ENCODE data around the gene RALGDS.
A peak's percentile ranks its signal among the peaks of the same experiment; 100 is the strongest.

The RALGDS gene

GRCh38 chr9:133134388-133135145 is 13.5 kb upstream of the RALGDS start:
- DNase-seq (ENCODE audit: low read depth in 2 of 2): no peak

DNA sequence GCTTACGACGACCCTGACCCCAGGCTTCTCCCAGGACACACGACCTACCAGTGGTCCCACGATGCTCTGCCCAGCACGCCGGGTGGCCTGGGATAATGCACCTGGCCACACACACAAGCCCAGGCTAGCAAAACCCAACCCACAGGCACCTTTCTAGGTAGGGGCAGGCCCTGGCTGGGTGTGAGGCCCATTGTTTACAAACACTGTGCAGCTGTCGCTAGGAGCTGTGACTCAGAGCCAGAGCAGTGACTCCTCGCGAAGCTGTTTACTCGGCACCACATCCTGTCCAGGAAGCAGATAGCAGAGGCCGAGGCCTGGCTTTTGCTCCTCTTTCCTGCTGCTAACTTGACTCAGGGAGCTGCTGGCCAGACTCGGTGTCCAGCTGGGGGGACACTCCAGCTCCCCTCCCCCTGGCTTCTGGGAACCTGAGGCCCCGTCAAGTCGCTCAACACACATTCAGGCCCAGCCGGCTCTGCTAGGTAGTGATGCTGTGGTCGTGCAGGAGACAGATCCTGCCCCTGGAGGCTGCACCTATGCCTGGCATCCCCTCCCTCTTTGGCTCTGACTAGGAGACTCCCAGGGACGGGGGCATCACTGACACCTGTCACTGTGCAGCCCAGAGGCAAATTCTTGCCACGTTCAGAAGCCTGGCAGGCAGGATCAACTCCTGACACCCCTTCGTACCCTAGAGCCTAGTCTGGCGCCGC is 12.8 kb upstream of the RALGDS start:
- DNase-seq (ENCODE audit: low read depth in 2 of 2): peak; percentile 78 to 84

GRCh38 chr9:133132174-133132573 is 11.1 kb upstream of the RALGDS start:
- DNase-seq (ENCODE audit: low read depth in 2 of 2): no peak

- no peak for DNase-seq (ENCODE audit: low read depth in 2 of 2)
Observed at GRCh38 chr9:133131506-133131905, 10.5 kb upstream of the RALGDS start.

- DNase-seq (ENCODE audit: low read depth in 2 of 2): no peak
Observed at GRCh38 chr9:133130685-133131244, 9.7 kb upstream of the RALGDS start.

DNA sequence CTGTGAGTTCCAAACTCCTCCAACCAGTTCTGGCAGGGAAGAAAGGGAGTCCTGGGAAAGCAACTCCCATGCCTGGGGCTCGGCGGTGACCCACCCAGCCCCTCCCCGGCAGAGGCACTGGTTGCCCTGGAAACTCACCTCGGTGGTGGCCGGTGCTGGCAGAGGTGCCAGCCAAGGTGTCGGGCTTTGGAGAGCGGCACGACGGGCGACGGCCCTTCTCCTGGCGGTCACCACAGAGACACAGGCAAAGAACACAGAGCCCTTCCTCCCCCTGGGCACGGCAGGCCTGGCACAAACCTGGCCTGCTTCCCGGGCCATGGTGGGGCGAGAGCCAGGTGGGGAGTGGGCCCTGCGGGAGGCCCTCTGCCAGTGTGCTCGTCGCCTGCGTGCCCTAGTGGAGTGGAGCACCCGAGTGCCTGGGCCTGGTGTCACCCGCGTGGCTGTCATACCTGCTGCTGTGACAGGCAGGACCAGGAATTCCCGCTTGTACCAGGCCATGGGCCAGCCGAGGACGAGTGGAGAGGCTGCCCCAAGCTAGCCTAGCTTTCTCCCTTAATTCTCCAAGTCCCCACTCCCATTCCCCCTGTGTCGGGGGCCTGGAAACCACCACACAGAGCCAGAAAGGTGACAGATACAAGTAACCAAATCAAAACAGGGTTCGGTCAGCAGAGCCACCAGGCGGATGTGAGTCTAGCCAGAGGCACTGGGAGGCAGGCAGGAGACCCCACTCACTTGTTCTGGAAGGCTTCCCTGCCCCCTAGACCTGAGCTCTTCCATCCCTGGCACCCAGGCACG is 8.2 kb upstream of the RALGDS start:
- DNase-seq (ENCODE audit: low read depth in 2 of 2): no peak

DNA sequence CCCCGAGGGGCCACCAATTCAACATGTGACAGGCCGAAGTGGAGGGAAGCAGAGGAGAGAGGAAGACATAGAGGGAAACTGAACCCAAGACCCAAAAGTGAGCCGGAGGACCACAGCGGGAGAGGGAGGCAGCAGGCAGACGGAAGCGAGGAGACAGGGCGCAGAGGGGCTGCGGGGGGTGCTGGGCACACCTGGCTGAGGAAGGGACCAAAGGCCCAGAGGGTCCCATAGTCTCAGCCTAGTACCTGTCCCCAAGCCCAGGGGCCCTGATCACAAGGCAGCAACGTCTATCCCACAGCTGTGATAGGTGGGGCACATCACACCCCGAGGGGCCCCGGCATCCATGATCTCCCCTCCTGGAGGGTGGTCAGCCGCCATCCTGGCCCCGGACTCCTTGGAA is 7.1 kb upstream of the RALGDS start:
- DNase-seq (ENCODE audit: low read depth in 2 of 2): no peak

GRCh38 chr9:133127340-133127981 is 6.4 kb upstream of the RALGDS start:
- no peak for DNase-seq (ENCODE audit: low read depth in 2 of 2)

DNA sequence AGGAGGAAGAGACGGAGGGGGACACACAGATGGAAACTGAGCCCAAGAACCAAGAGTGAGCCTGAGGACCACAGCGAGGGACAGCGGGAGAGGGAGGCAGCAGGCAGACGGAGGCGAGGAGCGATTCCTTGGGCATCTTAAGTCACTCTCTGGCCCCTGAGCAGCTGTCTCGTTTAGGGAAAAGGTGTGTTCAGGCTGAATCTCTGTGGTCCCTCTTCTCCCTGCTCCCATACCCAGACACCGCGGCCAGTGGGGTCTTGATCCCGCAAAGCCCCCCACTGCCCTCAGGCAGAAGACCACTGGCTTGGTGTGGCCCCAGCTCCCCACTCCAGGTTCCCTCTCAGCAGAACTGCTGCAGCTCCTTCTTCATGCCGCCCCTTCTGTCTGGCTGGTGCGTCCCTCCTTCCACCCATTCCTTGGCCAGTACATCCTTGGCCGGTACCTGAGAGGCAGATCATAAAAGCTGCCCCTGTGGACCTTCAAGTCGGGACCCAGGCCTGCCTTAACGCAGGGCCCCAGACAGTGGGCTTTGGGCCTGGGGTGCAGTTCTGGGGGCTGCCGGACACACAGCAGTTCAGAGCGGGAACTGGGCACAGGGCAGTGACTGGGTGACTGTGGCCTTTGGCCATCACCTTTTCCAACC is 5.8 kb upstream of the RALGDS start:
- no peak for DNase-seq (ENCODE audit: low read depth in 2 of 2)

GRCh38 chr9:133125941-133126696 is 5.1 kb upstream of the RALGDS start:
- DNase-seq (ENCODE audit: low read depth in 2 of 2): no peak

- no peak for DNase-seq (ENCODE audit: low read depth in 2 of 2)
Observed at GRCh38 chr9:133124907-133125275, 3.9 kb upstream of the RALGDS start.

DNA sequence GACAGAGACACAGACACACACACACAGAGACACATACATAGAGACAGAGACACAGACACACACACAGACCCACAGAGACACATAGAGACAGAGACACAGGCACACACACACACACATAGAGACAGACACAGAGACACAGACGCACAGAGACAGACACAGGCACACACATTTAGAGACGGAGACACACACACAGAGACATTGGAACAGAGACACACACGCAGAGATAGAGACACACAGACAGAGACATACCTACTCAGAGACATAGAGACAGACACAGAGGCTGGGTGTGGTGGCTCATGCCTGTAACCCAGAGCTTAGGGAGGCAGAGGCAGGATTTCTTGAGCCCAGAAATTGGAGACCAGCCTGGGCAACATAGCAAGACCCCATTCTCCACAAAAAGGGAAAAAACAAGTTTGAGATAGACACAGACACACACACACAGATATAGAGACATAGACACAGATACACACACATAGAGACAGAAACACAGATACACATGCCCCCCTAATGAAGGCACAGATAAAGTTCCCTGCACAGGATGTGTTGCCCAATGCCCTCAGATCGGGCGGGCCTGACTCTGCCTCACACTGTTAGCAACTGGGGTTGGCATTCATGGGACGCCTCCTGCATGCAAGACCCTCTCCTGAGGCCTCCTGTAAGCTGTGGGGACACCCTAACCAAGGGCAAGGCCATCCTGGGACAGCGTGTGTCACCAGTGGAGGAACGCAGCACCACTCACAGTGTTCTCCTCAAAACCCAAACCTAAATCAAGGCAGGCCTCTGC is 3.3 kb upstream of the RALGDS start:
- DNase-seq (ENCODE audit: low read depth in 2 of 2): no peak

DNA sequence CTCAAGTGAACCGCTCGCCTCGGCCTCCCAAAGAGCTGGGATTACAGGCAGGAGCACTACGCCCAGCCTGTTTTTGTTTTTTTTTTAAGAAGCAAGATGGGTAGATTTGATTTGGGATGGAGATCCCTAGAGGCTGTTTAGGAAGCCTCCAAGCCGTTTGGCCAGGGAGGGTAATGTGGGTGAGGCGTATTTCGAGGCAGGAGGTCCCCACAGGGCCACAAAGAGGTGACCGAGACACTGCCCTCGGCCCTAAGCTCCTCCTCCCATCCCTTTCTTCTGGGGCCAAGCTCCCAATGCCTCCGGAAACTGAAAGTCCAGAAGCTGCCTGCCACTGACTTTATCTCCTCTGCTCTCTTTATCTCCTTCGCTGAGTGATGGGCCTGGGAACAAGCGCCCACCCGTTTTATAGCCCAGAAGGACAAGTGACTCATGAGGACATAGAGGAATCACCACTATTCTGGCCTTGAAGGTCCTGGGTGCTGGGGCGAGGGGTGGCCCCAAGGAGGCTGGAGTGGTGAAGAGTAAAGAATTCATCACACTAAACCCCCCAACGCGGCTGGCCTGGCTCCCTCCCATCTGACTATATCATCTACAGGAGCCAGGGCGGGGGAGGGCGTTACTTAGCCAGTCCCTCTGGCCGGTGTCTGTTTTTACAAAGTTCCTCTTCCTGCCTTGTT is 2.0 kb upstream of the RALGDS start:
- no peak for DNase-seq (ENCODE audit: low read depth in 2 of 2)

DNA sequence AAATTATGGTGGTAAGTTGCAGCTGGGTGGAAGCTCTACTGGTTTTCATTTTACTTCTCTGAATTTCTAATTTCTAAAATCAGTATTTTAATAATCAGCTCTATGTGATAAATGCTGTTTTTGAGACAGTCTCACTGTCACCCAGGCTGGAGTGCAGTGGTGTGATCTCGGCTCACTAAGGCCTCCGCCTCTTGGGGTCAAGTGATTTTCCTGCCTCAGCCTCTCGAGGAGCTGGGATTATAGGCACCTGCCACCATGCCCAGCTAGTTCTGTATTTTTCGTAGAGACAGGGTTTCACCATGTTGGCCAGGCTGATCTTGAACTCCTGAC is 1.5 kb upstream of the RALGDS start:
- no peak for DNase-seq (ENCODE audit: low read depth in 2 of 2)

- DNase-seq (ENCODE audit: low read depth in 2 of 2): no peak
Observed at GRCh38 chr9:133121915-133122550, 993 bp upstream of the RALGDS start.

DNA sequence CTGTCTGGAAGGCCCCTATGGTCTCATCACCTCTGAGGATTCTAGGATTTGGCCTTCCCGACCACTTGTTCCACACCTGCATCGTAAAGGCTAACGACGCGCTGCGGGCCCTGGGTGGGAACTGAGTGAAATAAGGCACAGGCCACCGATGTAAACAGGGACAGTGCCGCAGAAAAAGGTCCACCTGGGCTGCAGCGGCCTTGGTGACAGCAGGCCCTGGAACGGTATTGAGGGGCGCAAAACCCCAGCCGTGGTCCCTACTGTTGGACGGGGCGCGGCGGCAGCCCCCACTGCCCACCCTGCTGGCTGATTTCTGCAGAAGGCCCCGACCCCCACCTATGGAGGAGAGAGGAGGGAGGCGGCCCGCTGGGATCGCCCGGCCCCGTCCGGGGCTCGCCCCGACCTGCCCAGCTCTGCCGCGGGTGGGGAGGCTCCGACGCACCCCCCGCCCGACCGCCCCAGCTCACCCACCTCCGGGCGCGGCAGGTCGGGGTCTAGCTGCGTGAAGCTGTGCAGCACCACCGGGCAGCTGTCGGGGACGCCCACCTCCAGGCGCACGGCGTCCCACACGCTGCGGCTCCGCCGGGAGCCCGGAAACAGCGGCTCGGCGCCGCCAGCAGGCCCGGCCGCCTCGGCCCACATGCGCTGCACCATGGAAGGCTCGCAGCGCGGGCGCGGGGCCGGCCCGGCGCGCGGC is 391 bp downstream of the RALGDS start:
- no peak for DNase-seq (ENCODE audit: low read depth in 2 of 2)

DNA sequence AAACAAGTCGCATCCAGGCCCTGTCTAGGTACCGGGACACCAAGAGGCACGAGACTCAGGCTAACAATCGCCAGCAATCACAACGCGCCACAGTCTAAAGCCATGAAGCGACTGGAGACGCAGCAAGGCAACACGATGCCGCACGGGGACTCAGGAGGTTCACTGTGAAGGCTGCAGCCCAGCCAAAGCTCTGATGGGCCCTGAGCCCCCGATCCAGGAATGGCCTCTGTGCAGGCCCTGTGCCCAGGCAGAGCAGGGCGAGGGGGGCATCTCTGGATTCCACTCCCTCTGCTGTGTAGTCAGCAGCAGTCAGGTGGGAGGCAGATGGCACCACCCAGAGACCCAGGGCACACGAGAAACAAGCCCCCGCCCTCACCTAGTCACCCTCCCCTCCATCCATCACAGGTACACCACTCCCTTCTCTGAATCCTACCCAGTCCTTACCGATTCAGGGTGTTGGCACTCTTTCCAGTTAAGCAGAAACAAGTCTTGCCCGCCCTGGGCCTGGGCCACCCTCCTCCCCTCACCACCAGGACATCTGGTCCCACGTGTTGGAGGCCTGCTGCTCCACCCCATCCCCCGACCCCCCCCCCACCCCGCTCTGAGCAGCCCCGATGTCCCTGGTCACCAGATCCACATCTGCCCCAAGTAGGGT is 1.1 kb downstream of the RALGDS start:
- no peak for DNase-seq (ENCODE audit: low read depth in 2 of 2)

All from stimulated activated CD4-positive, alpha-beta T cell treated with anti-CD3 and anti-CD28 coated beads, Interleukin-15, amount 100 ng/mL, for 48 hours (primary cell).